ENCODE results near the gene KERA. TPM values are rescaled to one million over a fixed set of nuclear protein-coding genes. Genes with fewer than 3 reads are reported as not detected.

The KERA gene
- total RNA-seq, 1 experiment from 2014 or later: not detected

DNA sequence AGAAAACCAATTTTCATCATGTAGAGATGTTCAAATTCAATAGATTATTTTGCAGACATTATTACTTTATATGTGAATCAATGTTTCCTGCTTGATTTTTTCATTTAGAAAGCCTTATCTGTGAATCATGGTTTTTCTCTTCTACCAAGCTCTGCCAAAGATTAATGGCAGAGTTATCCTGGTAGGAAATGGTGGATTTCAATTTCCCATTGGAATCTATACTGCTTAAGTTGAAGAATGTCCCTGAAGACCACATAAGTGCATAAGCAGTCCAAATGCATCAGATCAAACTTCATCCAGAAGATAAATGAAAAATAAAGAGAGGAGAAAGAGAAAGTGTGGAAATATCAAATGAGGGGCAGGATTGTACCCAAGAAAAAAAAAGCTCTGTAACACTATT lies 48.5 kb upstream of the KERA start:
- Mint-ChIP-seq H3K27me3 (ENCODE audit: low read depth) (peaks cover 2% of the 10 kb centered on the region; the same call in 1 of the 2 replicates), H3K9me3 (no peaks in the 10 kb centered on the region; a peak in 1 of 5 replicates), H3K27ac (no peak overlapping the region), H3K4me1 (peaks cover 3 to 6% of the 10 kb centered on the region in 2 experiments; a peak in 3 of 4 replicates), H3K36me3 (ENCODE audit: insufficient read depth in 1 of 3, low read depth in 3 of 3) (no peaks in the 10 kb centered on the region), H3K4me3 (no peak overlapping the region)
- no peak for DNase-seq
- Histone ChIP-seq H3K27me3 (ENCODE audit: insufficient read depth, low read length) (no peaks in the 10 kb centered on the region), H3K14ac (ENCODE audit: insufficient read depth, low read length) (no peak overlapping the region), H4K91ac (ENCODE audit: insufficient read length, low read depth, low read length) (no peak overlapping the region), H3K4me1 (ENCODE audit: insufficient read depth, low read length) (no peaks in the 10 kb centered on the region), H2BK15ac (ENCODE audit: low read depth, low read length) (no peak overlapping the region), H3K4me2 (ENCODE audit: insufficient read depth, insufficient read length, low read length) (no peak overlapping the region), H3K4ac (ENCODE audit: low read depth, low read length) (no peak overlapping the region), H3K27ac (ENCODE audit: insufficient read length, low read depth, low read length) (no peak overlapping the region), H4K5ac (ENCODE audit: insufficient read length, low read depth, low read length) (no peak overlapping the region), H2BK120ac (ENCODE audit: low read depth, low read length, poor library complexity, severe bottlenecking) (no peak overlapping the region), H3K9me3 (ENCODE audit: control insufficient read depth, low read depth, low read length) (no peaks in the 10 kb centered on the region), H2BK5ac (ENCODE audit: insufficient read length, low read length) (no peak overlapping the region), H4K8ac (replicated peaks; ENCODE audit: insufficient read length, low read depth, low read length) (no peak overlapping the region), H2BK12ac (ENCODE audit: insufficient read length, low read depth, low read length) (no peak overlapping the region), H3T11ph (ENCODE audit: low read length) (no peak overlapping the region), H2BK20ac (ENCODE audit: low read depth, low read length, poor library complexity, severe bottlenecking) (no peak overlapping the region), H2AFZ (ENCODE audit: low read length) (no peak overlapping the region), H3K56ac (ENCODE audit: insufficient read length, low read depth, low read length) (no peak overlapping the region), H3K79me2 (ENCODE audit: insufficient read depth, low read length) (no peaks in the 10 kb centered on the region), H4K20me1 (ENCODE audit: control insufficient read depth, insufficient read depth, insufficient read length) (no peaks in the 10 kb centered on the region), H3K9ac (ENCODE audit: extremely low read depth, insufficient read length, low read length) (no peak overlapping the region), H3K23ac (ENCODE audit: insufficient read length, low read depth, low read length) (no peak overlapping the region), H3K23me2 (ENCODE audit: insufficient read length, low read depth, low read length, poor library complexity, severe bottlenecking) (no peaks in the 10 kb centered on the region), H2AK5ac (ENCODE audit: insufficient read length, low read length) (no peak overlapping the region), H3K79me1 (ENCODE audit: insufficient read depth, low read depth, low read length, poor library complexity, severe bottlenecking) (no peaks in the 10 kb centered on the region), H3K18ac (ENCODE audit: insufficient read length, low read depth, low read length) (no peak overlapping the region)
- TF ChIP-seq, protein P1, sequence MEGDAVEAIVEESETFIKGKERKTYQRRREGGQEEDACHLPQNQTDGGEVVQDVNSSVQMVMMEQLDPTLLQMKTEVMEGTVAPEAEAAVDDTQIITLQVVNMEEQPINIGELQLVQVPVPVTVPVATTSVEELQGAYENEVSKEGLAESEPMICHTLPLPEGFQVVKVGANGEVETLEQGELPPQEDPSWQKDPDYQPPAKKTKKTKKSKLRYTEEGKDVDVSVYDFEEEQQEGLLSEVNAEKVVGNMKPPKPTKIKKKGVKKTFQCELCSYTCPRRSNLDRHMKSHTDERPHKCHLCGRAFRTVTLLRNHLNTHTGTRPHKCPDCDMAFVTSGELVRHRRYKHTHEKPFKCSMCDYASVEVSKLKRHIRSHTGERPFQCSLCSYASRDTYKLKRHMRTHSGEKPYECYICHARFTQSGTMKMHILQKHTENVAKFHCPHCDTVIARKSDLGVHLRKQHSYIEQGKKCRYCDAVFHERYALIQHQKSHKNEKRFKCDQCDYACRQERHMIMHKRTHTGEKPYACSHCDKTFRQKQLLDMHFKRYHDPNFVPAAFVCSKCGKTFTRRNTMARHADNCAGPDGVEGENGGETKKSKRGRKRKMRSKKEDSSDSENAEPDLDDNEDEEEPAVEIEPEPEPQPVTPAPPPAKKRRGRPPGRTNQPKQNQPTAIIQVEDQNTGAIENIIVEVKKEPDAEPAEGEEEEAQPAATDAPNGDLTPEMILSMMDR (conservative IDR thresholded peaks at IDR 0.05): no peak

All from H9 (cell line).